CD4-positive, alpha-beta T cell treated with Interleukin-4 for 1 hour (primary cell): ENCODE results near the gene ATN1.

ENCODE experiments used
- DNase-seq, 2 donors: peaks; one replicate each; pipeline ENCODE4 v3.0.0-alpha.2; 2020 to 2022

The ATN1 gene

GRCh38 chr12:6959058-6959804, 31.5 kb downstream of the ATN1 start:
- DNase-seq = peak; percentile 87 to 90

GRCh38 chr12:6959805-6960592, 32.2 kb downstream of the ATN1 start:
- DNase-seq = no peak

GRCh38 chr12:6960593-6961277, 33.0 kb downstream of the ATN1 start:
- DNase-seq = peak; percentile 57 to 62

- DNase-seq = peak; percentile 92 to 94
Measured at GRCh38 chr12:6961278-6961694, 33.5 kb downstream of the ATN1 start.

- peak in 1 of 2 donors; percentile 43 for DNase-seq
Measured at GRCh38 chr12:6961695-6962284, 34.0 kb downstream of the ATN1 start.

GRCh38 chr12:6962285-6963015, 34.7 kb downstream of the ATN1 start:
- DNase-seq = no peak

- DNase-seq = no peak
Measured at GRCh38 chr12:6963016-6963731, 35.4 kb downstream of the ATN1 start.

GRCh38 chr12:6963791-6964413, 36.1 kb downstream of the ATN1 start:
- DNase-seq = no peak

GRCh38 chr12:6964605-6965025, 36.9 kb downstream of the ATN1 start:
- no peak for DNase-seq

- peak; percentile 92 for DNase-seq
Measured at GRCh38 chr12:6965026-6965661, 37.4 kb downstream of the ATN1 start.

GRCh38 chr12:6965714-6966113, 38.0 kb downstream of the ATN1 start:
- no peak for DNase-seq

GRCh38 chr12:6966351-6966750, 38.6 kb downstream of the ATN1 start:
- no peak for DNase-seq

- DNase-seq = no peak
Measured at GRCh38 chr12:6967651-6968100, 39.9 kb downstream of the ATN1 start.

GRCh38 chr12:6968426-6968825, 40.7 kb downstream of the ATN1 start:
- no peak for DNase-seq

- DNase-seq = no peak
Measured at GRCh38 chr12:6970096-6970527, 42.4 kb downstream of the ATN1 start.

GRCh38 chr12:6974180-6974579, 46.4 kb downstream of the ATN1 start:
- DNase-seq = no peak

- no peak for DNase-seq
Measured at GRCh38 chr12:6975297-6976032, 47.7 kb downstream of the ATN1 start.

GRCh38 chr12:6977653-6978052, 49.9 kb downstream of the ATN1 start:
- no peak for DNase-seq

GRCh38 chr12:6978188-6978587, 50.4 kb downstream of the ATN1 start:
- no peak for DNase-seq

GRCh38 chr12:6978611-6979011, 50.9 kb downstream of the ATN1 start:
- no peak for DNase-seq
